IMR-90 (cell line): Measurements from ENCODE around the gene RNF145. TPM values are rescaled to one million over a fixed set of nuclear protein-coding genes. Genes with fewer than 3 reads are reported as not detected.

ENCODE experiments used
- ATAC-seq: fragments of 200-7000 bp; cut with Tn5 transposase; 2 replicates; pipeline ENCODE4 v1.9.1; 2020; ENCODE audit warnings: low read depth, mild to moderate bottlenecking, moderate library complexity
- BruUV-seq: library from RNA; stranded (reverse); fragments of 400-500 nt; replicated peaks from 2 replicates; lab custom pipeline; 2021; lab: Mats Ljungman, UMichigan
- CTCF ChIA-PET: fragments of 300-600 bp; formaldehyde crosslinking; extraction: SDS; loops from one replicate; lab custom pipeline; 2021; ENCODE audit warnings: antibody characterized with exemption; lab: Yijun Ruan, JAX
- POLR2A ChIA-PET: fragments of 300-600 bp; sonication (Branson Sonifier 250); formaldehyde crosslinking; loops from one replicate; lab custom pipeline; 2022; ENCODE audit warnings: antibody characterized with exemption; ENCODE audit not compliant: unreplicated experiment; lab: Charles Lee
- DNase-seq: peaks from one replicate; pipeline ENCODE4 v3.0.0; 2013
- H2AFZ ChIP-seq: replicated peaks from 2 replicates; pipeline ENCODE3; 2013; ENCODE audit warnings: low read length, mild to moderate bottlenecking; ENCODE audit not compliant: poor library complexity
- H2AK5ac ChIP-seq: 2 replicates; pipeline ENCODE4 v1.6.1; 2013; ENCODE audit warnings: low read depth, low read length, inconsistent platforms
- H2AK9ac ChIP-seq: replicated peaks from 2 replicates; pipeline ENCODE3; 2013; ENCODE audit warnings: mild to moderate bottlenecking, low read depth, low read length, moderate library complexity; ENCODE audit not compliant: poor library complexity
- H2BK120ac ChIP-seq: 2 replicates; pipeline ENCODE4 v1.6.1; 2013; ENCODE audit warnings: low read depth, low read length, inconsistent platforms
- H2BK15ac ChIP-seq: 3 replicates; pipeline ENCODE4 v1.6.1; 2013; ENCODE audit warnings: low read depth, low read length, inconsistent platforms
- H2BK20ac ChIP-seq: 2 replicates; pipeline ENCODE4 v1.6.1; 2013; ENCODE audit warnings: low read depth, mild to moderate bottlenecking, inconsistent platforms, low read length, moderate library complexity
- H2BK5ac ChIP-seq: 2 replicates; pipeline ENCODE4 v1.6.1; 2013; ENCODE audit warnings: mild to moderate bottlenecking, low read depth, low read length, inconsistent platforms; ENCODE audit not compliant: poor library complexity, severe bottlenecking
- H3K14ac ChIP-seq: replicated peaks from 2 replicates; pipeline ENCODE4 v1.6.1; 2013; ENCODE audit warnings: low read depth, low read length, inconsistent platforms
- H3K18ac ChIP-seq: 2 replicates; pipeline ENCODE4 v1.6.1; 2013; ENCODE audit warnings: low read depth, low read length, control low read depth
- H3K23ac ChIP-seq: 2 replicates; pipeline ENCODE4 v1.6.1; 2013; ENCODE audit warnings: low read depth, low read length, inconsistent platforms
- H3K27ac ChIP-seq: 2 replicates; pipeline ENCODE4 v1.5.1; 2013; ENCODE audit warnings: mild to moderate bottlenecking, control low read depth, low read length; ENCODE audit not compliant: insufficient read depth
- H3K27me3 ChIP-seq: 2 replicates; pipeline ENCODE4 v1.6.1; 2013; ENCODE audit warnings: low read length; ENCODE audit not compliant: control insufficient read depth, insufficient read depth
- H3K36me3 ChIP-seq: 2 replicates; pipeline ENCODE4 v1.6.1; 2013; ENCODE audit warnings: low read length, mixed read lengths; ENCODE audit not compliant: control insufficient read depth, insufficient read depth
- H3K4ac ChIP-seq: 2 replicates; pipeline ENCODE4 v1.6.1; 2013; ENCODE audit warnings: low read depth, low read length, inconsistent platforms
- H3K4me1 ChIP-seq: 2 replicates; pipeline ENCODE4 v1.6.1; 2013; ENCODE audit warnings: low read length, mixed read lengths; ENCODE audit not compliant: control insufficient read depth, insufficient read depth
- H3K4me2 ChIP-seq: 2 replicates; pipeline ENCODE4 v1.6.1; 2013; ENCODE audit warnings: low read depth, mild to moderate bottlenecking, control low read depth, low read length, moderate library complexity
- H3K4me3 ChIP-seq: 2 replicates; pipeline ENCODE4 v1.5.1; 2013; ENCODE audit warnings: low read depth, mild to moderate bottlenecking, control low read depth, low read length, moderate library complexity; ENCODE audit not compliant: insufficient read depth
- H3K56ac ChIP-seq: 2 replicates; pipeline ENCODE4 v1.6.1; 2013; ENCODE audit warnings: low read length, inconsistent platforms; ENCODE audit not compliant: insufficient read depth; ENCODE audit errors: extremely low read depth
- H3K79me1 ChIP-seq, 2 experiments: 2 replicates each; pipeline ENCODE4 v1.6.1; 2013; ENCODE audit warnings: low read length in 2 of 2, inconsistent platforms in 1 of 2, low read depth in 1 of 2
- H3K9ac ChIP-seq: 2 replicates; pipeline ENCODE4 v1.6.1; 2013; ENCODE audit warnings: low read depth, low read length, control low read depth
- H3K9me1 ChIP-seq: 2 replicates; pipeline ENCODE4 v1.6.1; 2013; ENCODE audit warnings: low read length, inconsistent platforms; ENCODE audit not compliant: insufficient read depth
- H3K9me3 ChIP-seq: 2 replicates; pipeline ENCODE4 v1.6.1; 2013; ENCODE audit warnings: low read length; ENCODE audit not compliant: control insufficient read depth, insufficient read depth
- H4K20me1 ChIP-seq: 2 replicates; pipeline ENCODE4 v1.6.1; 2013; ENCODE audit warnings: low read length, inconsistent platforms; ENCODE audit not compliant: insufficient read depth
- H4K5ac ChIP-seq: 2 replicates; pipeline ENCODE4 v1.6.1; 2013; ENCODE audit warnings: mild to moderate bottlenecking, low read depth, low read length, control low read depth
- H4K8ac ChIP-seq, 2 experiments: 2 replicates each; pipeline ENCODE4 v1.6.1; 2013; ENCODE audit warnings: low read depth in 2 of 2, low read length in 2 of 2, control low read depth in 1 of 2, inconsistent platforms in 1 of 2
- H4K91ac ChIP-seq: 2 replicates; pipeline ENCODE4 v1.6.1; 2013; ENCODE audit warnings: low read depth, low read length, inconsistent platforms; ENCODE audit not compliant: insufficient read depth
- BHLHE40 ChIP-seq: fragments of 150-350 bp; IDR thresholded peaks from 2 replicates; pipeline ENCODE4 v1.6.1; 2016; ENCODE audit warnings: mild to moderate bottlenecking, low read depth, low read length
- MAFK ChIP-seq: IDR thresholded peaks from 2 replicates; pipeline ENCODE4 v1.6.1; 2012; ENCODE audit warnings: low read depth, low read length, improper control_type of control experiment
- NFE2L2 ChIP-seq: fragments of 150-350 bp; IDR thresholded peaks from 2 replicates; pipeline ENCODE4 v1.6.1; 2016; ENCODE audit warnings: low read depth, mild to moderate bottlenecking, low read length
- RCOR1 ChIP-seq: IDR thresholded peaks from 2 replicates; pipeline ENCODE4 v1.6.1; 2012; ENCODE audit warnings: mild to moderate bottlenecking, low read length, improper control_type of control experiment; ENCODE audit not compliant: insufficient replicate concordance
- dilution Hi-C: fragments of 300-500 bp; cut with HindIII; formaldehyde crosslinking; loops from one replicate; pipeline ENCODE4 v1.14.3; 2018; ENCODE audit warnings: low sequenced_read_pairs; ENCODE audit not compliant: unreplicated experiment
- in situ Hi-C: fragments of 300-500 bp; cut with MboI; formaldehyde crosslinking; loops from 3 replicates; pipeline ENCODE4 v1.14.3; 2019; ENCODE audit warnings: low sequenced_read_pairs, inconsistent platforms, mixed read lengths
- intact Hi-C: fragments of 100-400 bp; cut with micrococcal nuclease; formaldehyde crosslinking; loops from 2 replicates; pipeline ENCODE4 v1.10.0; 2022
- polyA plus RNA-seq, 3 experiments: library from polyadenylated mRNA; depleted of rRNA; stranded (reverse); fragments of >200 nt; gene quantifications; 2 replicates each; pipeline ENCODE4 v1.2.3, GENCODE V29; 2012; ENCODE audit warnings: low replicate concordance in 1 of 3
- total RNA-seq: library from RNA; depleted of rRNA; stranded (reverse); fragments of >200 nt; gene quantifications from 2 replicates; pipeline ENCODE4 v1.2.3, GENCODE V29; 2012
- TF ChIP-seq, protein P1 (sequence below): conservative IDR thresholded peaks from 2 replicates; pipeline ENCODE4 v1.5.1; 2012; ENCODE audit warnings: mild to moderate bottlenecking, low read depth, low read length, improper control_type of control experiment
- TF ChIP-seq, protein P2 (sequence below): fragments of 150-350 bp; IDR thresholded peaks from 2 replicates; pipeline ENCODE4 v1.6.1; 2017; ENCODE audit warnings: mild to moderate bottlenecking, antibody characterized with exemption, low read length, low read depth

RNF145 gene
- total and polyA plus RNA-seq, 2 of the 4 experiments (the other 2 are of a cell fraction) = 50.0 to 57.0 TPM

DNA sequence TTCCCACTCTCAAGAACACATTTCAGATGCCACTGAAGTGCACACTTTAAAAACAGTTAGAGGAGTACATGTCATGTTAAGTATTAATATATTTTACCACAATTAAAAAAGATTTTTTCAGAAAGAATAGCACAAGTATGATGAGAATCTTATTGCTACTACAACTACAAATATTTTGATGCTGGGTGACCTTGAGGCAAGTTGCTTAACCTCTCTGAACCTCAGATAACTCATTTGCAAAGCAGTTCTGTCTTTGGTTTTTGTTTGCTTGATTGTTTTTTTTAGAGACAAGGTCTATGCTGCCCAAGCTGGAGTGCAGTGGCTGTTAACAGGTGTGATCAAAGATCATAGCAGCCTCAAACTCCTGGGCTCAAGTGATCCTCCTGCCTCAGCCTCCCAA, 95.9 kb downstream of the RNF145 start:
- no peak overlapping the region for H3K14ac ChIP-seq
- no peak overlapping the region for H2AFZ ChIP-seq
- no peak overlapping the region for H3K4ac ChIP-seq
- H3K9me1 ChIP-seq = no peaks in the 10 kb centered on the region
- no peak overlapping the region for H3K27ac ChIP-seq
- no peak overlapping the region for H2AK9ac ChIP-seq
- H4K8ac ChIP-seq = no peak overlapping the region
- ATAC-seq = no peak
- H4K5ac ChIP-seq = no peak overlapping the region
- H3K79me1 ChIP-seq = no peaks in the 10 kb centered on the region
- in situ Hi-C loops (no loop called here), dilution Hi-C loops (no loop called here), intact Hi-C loops (no loop called here)
- H3K36me3 ChIP-seq = no peaks in the 10 kb centered on the region
- DNase-seq = no peak
- no peak overlapping the region for H3K56ac ChIP-seq
- ChIA-PET CTCF (no interaction called here), POLR2A (no interaction called here)
- H2BK15ac ChIP-seq = no peak overlapping the region
- TF ChIP-seq, protein P1, sequence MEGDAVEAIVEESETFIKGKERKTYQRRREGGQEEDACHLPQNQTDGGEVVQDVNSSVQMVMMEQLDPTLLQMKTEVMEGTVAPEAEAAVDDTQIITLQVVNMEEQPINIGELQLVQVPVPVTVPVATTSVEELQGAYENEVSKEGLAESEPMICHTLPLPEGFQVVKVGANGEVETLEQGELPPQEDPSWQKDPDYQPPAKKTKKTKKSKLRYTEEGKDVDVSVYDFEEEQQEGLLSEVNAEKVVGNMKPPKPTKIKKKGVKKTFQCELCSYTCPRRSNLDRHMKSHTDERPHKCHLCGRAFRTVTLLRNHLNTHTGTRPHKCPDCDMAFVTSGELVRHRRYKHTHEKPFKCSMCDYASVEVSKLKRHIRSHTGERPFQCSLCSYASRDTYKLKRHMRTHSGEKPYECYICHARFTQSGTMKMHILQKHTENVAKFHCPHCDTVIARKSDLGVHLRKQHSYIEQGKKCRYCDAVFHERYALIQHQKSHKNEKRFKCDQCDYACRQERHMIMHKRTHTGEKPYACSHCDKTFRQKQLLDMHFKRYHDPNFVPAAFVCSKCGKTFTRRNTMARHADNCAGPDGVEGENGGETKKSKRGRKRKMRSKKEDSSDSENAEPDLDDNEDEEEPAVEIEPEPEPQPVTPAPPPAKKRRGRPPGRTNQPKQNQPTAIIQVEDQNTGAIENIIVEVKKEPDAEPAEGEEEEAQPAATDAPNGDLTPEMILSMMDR = no peak
- TF ChIP-seq RCOR1 (no peak), BHLHE40 (no peak), MAFK (no peak), NFE2L2 (no peak)
- TF ChIP-seq, protein P2, sequence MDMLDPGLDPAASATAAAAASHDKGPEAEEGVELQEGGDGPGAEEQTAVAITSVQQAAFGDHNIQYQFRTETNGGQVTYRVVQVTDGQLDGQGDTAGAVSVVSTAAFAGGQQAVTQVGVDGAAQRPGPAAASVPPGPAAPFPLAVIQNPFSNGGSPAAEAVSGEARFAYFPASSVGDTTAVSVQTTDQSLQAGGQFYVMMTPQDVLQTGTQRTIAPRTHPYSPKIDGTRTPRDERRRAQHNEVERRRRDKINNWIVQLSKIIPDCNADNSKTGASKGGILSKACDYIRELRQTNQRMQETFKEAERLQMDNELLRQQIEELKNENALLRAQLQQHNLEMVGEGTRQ = no peak
- H4K20me1 ChIP-seq = no peaks in the 10 kb centered on the region
- no peak overlapping the region for H2BK20ac ChIP-seq
- H3K9me3 ChIP-seq = no peaks in the 10 kb centered on the region
- no peak overlapping the region for H3K4me2 ChIP-seq
- H4K91ac ChIP-seq = no peak overlapping the region
- H2AK5ac ChIP-seq = no peak overlapping the region
- H3K23ac ChIP-seq = no peak overlapping the region
- no peak overlapping the region for H3K4me3 ChIP-seq
- H2BK5ac ChIP-seq = no peak overlapping the region
- no TSS peak for BruUV-seq
- no peak overlapping the region for H3K18ac ChIP-seq
- no peak overlapping the region for H3K9ac ChIP-seq
- H2BK120ac ChIP-seq = no peak overlapping the region
- peaks cover 14% of the 10 kb centered on the region for H3K27me3 ChIP-seq
- H3K4me1 ChIP-seq = no peaks in the 10 kb centered on the region
